Measurements from ENCODE around the gene DUSP22.

Gene DUSP22

DNA sequence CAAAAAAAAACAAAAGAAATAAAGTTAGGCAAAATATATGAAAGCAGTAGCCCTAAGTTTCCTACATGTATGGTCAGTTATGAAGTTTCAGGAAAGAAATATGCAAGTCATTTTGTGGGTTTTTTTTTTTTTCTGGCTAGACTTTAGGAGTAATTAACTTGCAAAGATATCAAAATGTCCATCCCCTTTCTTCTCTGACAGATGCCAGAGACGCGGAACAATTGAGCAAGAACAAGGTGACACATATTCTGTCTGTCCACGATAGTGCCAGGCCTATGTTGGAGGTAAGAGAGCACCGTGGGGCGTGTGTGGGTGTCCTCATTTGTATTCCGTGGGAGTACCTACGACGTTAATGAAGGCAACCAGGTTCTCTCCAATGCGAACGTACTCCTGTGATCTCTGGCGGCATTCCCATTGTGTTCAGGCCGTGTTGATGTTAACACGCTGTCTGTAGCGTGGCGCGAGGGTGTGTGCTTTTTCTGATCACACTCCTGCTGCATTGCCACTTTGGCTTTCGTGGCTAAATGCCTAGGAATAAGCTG is 19.5 kb downstream of the DUSP22 start:
- no peak for ATAC-seq

DNA sequence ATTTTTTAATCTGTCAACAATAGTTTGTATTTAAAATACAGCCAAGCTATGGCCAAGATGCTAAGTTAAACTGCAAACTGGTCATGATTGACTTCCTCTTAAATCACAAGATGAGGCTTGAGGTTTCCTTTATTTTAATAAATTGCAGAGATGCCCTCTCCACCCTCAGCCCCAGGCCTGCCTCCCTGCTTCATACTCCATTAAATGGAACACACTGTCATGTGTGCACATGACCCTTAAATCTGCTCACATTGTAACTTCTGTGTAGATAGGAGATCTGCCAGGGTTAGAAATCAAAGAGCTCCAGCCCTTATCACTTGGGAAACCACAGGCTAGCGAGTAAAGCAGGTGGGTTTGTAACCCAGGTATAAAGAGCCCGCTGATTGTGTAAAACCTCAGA is 20.8 kb downstream of the DUSP22 start:
- ATAC-seq: peak in 1 of 2 donors; percentile 10

DNA sequence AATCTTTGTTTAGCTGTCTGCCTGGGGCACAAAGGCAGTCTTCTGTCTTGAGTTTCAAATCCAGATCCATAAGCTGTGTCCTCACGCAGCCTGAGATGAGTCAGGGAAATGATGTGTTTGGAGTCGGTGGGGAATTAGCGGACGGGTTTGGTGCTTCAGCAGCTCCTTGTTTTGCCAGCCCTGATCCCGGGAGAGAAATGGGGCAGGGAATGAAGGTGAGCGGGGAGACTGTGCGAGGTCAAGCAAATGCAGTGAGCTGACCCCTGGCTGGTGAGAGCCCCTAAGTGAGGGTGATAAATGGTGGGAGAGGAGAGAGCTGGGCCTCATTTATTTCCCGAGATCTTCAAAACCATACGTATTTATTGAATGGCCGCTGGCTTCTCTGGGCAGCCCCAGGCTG is 21.6 kb downstream of the DUSP22 start:
- ATAC-seq: no peak

DNA sequence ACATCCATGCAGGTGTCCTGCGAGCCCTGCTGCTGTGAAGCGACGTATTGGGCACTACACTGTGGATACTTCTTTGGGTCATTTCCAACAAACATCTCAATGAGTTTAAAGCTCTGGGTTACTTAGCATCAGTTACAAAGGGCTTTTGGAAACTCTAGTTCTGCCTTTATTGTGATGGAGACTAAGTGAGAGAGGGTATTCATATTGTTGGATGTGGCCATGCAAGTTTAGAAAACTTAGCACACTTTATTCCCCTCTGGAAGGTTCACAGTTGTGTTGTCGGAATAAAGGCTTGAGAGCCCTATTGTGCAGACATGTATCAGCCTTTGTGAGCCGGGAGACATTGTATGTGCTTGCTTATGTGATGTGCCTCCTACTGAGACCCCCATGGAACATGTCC is 22.1 kb downstream of the DUSP22 start:
- no peak for ATAC-seq

DNA sequence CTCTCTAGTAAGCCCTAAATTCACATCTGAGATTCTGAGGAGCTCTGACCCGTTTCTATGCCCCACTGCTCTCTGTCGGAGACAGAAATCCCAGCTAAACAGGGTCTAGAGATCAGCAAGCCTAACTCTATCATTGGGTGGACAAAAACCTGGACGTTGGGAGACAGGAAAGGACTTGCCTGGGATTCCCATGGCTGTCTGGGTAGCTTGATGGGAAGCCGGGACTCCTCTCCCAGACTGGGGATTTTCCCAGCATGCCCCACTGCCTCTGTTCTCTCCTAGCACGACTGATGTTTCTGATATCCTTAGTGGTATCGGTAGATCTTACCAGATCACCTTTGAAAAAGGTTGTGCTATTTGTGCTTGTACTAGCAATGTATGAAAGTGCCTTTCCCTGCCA is 22.9 kb downstream of the DUSP22 start:
- no peak for ATAC-seq

DNA sequence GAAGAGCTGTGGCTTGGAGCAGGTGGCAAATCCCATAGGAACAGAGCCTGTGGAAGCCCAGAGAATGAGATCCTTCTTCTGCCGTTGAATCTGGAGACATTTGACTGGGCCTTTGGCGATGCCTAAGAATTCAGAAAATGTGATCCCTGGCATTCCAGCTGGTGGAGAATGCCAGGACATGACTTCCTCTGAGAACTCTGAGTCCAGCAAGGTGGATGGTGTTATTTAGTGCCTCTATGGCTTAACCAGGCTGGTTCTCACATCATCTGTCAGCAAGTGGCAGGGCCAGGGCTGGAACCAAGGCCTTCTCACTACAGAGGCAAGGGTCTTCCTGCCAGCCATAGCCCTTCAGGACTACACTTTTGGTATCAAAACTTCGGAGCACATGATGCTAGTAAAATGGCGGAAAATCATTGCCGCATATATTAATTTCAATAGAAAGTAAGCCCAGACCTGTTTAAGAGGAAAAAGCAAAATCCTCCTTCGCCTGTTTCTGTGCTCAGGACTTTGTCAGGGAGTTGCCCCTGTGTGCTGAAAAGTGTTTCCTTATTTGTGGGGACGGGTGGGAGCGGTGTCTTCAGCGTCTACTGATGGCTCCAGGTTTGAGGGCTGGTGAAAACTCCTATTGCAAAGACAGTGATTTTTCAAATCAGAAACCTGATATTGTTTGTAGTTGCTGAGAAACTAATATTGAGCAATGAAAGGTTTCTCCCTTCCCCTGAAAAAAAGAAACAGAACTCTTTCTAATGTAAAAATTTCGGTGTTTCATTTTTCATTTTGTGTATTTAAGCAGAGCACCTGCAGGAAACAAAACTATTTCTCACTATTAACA is 23.9 kb downstream of the DUSP22 start:
- no peak for ATAC-seq

DNA sequence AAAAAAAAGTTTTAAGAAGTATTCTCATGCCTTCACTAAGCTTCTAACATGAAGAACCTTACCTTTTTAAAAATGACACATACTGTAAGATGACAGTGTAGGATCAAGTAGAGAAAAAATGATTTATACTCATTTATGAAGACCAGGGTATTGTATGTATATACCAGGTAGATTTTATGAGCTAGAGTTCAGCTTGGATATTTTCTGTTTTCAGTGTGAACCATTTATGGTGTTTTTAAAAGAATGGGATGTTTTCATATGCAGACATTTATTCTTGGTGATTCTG is 24.4 kb downstream of the DUSP22 start:
- peak; percentile 39 to 68 for ATAC-seq

DNA sequence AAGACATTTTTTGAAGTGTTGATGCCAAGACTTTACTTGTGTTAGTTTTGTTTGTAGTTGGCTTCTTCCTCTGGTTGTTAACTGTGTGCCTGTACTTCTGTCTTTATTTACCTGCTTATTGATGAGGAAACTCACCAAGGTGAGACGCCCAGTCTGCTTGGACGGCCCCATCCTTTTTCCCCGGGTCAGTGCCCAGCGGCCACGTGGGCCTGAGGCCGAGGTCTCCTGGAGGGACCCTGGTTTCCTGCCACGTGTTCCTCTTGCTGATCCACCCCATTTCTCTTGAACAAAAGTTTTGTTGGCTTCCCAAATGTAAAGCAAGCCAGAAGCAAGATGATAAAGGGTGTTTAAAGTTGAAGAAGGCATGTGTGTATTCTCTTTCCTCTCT is 24.8 kb downstream of the DUSP22 start:
- ATAC-seq: no peak

DNA sequence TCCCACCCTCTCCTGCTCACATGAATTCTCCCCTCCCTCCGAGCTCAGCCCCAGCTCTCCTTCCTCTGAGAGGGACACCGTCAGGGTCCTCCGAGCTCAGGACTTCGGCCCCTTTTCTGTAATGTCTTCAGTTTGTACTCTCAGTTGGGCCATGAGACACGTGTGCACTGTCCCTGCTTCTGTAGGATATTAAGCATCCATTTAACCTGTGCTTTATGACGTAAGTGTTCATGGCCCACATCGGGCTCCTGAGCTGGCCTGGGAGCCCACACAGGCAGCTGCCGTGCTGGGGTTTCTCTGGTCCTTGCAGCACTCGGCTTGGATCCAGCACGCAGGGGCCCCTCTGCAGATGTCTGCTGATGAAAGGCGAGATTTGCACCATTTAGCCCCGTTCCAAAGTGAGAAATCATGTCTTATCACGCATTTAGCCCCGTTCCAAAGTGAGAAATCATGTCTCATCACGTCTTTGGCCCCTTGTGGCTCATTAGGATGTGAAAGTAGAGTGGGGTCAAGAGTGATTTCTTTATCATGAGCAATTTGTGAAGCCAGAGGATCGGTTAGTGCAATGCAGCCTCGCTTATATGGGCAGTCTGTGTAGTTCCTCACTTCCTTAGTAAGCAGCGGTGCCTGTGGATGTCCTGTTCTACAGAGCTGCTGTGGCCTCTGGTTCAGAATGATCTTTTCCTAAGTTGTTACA is 25.3 kb downstream of the DUSP22 start:
- no peak for ATAC-seq

DNA sequence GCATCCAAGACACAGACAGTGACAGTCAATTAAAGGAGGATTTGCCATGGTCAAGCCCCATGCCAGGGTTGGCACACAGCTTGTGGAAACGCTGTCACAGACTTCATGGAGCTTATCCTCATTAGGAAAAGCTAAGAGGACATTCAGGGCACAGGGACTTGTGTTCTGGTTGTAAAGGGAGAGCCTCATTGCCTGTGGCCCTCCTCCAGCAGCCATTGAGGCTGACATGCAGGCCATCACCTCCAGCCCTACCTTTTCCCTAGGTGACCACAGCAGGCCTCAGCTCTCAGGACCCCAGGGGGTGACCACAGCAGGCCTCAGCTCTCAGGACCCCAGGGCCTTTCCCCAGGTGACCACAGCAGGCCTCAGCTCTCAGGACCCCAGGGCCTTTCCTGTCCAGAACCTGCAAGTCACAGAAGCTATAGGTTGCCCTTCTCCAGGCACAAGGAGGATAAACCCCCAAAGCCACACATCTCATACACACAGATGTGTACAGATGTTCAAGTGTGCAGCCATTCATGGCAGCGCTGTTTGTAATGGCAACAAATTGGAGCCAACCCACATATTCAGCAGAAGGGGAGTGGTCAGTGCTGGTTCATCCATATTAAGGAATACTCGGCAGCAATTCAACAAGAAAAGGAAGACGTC is 26.1 kb downstream of the DUSP22 start:
- ATAC-seq: no peak

DNA sequence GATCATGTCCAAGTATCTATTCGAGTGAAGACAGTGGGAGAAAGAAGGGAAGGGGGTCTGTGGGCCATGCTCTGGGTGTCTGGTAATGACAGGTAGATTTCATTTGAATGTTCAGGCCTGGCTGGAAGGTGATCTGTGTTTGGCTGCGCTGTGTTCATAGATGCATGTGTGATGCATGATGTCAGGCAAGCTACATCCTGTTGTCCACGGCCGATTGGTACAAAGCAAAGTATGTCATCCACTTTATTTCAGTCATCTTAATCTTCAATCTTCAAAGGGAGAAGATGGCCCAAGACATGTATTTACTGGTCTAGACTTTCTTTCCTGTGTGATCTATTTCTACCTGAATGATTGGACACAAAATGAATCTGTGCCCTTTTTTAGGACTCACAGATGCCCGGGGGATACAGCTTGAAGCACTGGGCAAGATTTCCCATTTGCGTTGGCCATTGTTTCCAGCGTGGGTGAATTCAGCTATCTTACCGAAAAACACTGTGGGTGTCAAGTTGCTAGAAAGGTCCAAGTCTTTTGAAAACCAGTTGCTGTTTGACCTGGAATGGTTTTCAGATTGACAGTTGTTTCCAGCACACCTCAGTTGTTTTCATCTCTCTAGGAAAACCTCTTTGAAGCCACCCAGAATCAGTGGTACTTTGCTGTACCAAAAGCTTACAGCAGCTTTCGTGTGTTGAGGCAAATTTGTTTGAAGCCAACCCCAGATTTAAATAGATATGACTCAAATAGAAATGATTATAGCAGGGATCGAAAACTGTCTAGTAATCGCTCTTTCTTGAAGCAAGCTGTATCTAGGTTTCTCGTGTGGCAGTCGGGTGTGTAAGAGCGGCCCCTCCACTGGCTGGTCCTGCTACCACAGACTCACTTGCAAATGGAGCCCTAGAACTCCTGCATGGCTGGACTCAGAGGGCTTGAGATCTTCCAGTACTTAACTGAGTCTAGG is 27.2 kb downstream of the DUSP22 start:
- peak; percentile 72 to 74 for ATAC-seq

DNA sequence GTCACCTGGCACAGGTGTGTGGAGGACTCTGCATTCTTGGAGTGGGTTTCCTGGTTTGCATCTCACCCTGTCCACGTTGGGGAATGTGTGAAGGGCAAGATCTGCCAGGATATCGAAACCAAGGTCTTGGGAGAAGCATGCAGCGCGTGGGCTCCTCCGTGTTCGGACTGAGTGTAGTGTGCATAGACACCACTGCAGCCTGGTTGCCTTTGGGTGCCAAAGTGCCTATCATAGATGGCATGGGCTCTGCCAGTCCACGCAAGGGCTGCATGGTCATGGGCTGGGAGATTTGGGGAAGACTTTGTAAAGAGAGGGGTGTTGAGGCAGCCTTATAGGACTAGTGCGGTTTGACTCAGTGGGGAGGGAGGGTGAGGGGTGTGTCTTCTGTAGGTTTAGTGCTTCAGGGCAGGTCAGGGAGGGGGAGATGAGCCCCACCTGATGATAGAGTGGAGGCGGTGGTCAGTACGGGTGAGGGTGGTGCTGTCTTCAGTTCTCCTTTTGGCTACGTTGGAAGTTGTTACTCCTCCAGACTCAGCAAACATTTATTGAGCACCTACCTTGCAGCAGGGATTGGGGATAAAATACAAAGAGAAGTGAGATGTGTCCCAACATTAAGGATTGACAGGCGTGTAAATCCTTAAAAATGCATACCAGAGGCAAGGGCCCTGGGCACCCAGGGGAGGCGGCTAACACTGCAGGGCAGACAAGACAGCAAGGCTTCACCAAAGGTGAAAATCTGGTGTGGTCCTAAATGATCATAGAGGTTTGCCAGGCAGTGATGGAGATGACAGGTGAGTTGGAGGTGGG is 28.3 kb downstream of the DUSP22 start:
- no peak for ATAC-seq

DNA sequence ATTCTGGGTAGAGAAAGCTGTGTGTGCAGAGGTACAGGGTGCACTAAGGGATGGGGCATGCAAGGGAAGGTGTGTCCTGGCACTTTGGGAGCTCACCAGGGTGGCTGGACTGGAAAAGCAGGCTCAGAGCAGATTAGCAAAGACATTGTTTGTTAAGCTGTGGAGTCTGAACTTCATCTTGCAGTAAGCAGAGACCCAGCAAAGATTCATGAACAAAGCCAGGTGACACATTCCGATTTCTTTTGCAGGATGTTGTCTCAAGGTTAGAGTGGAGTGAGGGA is 28.8 kb downstream of the DUSP22 start:
- ATAC-seq: no peak

DNA sequence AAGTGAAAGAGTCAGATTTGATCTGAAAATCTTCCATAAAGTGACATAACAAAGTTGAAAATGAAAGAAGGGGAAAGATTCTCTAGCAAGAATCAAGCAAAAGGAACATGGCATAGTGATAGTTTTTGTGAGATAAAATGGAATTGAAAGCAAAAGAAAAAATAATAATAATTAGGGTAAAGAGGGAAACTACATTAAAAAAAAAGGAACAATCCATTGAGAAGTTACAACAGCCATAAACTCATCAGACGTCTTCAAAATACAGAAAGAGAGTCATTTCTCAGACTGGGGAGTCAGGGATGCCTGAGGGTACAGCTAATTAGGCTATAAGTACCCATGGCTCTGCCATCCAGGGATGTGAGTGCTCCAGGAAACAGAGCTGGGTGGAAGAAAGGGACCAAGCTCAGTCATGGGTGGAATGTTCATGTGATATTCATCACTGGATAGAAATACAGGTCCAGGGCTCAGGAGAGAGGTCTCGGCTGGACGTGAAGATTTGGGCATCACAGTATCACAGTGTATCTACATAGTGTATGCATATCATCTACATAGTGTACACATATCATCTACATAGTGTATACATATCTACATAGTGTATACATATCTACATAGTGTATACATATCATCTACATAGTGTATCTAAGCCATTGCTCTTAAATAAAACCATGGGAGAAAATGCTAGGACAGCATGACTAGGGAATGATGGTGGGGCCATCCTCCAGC is 29.4 kb downstream of the DUSP22 start:
- no peak for ATAC-seq

DNA sequence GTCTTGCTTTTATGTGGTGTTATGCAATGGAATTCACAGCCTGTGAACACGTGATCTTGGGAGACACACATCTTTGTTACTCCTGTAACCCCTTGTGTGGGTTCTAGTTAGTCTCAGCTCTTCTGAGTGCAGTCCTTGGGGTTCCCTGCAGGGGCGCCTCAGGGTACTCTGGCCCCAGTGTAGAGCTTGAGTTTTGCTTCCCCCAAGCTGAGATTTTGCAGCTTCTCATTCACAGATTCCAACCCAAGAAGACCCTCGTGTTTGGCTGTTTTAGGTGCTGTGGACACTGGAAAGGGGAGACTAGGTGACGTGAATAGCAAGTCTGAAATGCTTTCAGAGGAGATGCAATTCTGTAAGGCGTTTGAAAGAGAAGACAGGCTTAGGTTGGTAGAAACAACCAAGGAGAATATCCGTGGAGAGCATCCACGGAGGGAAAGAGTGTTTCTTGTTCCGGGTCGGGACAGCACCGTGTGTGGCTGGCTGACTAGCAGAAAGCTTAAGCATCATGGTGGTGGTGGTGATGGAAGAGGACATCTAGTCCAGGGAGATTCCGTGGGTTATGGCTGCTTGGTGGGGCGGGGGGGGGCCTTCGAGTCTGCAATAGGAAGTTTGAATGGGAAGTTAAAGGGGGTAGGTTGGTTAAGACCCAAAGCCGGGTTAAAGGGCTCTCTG is 30.1 kb downstream of the DUSP22 start:
- no peak for ATAC-seq

DNA sequence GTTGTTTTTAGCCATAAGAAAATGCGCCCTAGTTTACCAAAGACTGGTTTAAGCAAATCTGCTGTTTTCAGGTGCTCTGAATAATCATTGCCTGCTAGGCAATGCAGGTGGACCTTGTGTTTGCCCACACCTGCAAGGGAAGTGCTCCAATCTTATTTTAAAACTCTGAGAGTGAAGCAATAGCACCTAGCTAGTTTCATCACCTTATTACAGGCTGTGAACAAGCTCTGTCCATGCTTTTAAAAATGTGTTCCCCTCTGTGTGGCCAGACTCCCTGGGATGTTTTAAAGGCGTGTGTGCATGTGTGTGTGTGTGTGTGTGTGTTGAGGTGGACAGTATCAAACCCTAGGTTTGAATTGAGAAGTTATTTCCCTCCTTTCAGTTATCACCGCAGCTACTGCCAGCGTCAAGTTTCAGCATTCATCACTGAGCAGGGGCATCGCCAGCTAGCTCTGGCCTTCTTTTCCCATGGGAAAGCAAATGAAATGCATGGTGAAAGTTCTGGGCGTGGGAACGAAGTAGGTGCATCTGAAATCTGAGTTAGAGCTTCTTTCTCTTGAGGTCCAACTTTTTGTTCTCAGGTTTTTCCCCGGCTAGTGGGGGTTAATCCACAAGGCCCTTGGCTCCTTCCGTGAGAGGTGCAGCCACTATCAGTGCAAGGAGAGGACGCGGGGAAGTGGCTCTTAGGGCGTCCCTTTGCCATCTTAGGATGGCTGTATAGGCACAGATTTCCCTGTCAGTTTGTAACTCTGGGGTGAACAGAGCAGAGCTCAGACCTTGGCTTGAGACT is 30.8 kb downstream of the DUSP22 start:
- ATAC-seq: no peak

DNA sequence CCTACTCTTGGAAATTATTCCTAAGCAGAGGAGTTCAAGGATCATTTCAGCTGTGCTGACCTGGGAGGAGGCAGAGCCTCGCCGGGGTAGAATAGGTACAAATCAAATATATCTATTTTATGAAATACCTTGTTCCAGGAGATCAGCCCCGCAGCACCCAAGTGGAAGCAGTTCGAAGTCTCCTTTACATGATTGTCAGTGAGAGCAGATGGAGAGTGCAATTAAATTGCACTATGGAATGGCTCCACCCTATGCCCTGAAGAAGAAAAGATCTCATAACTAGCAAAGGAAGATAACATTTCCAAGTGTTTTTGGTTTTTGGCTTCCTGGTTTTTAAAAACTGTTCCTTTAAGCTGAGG is 31.4 kb downstream of the DUSP22 start:
- no peak for ATAC-seq

DNA sequence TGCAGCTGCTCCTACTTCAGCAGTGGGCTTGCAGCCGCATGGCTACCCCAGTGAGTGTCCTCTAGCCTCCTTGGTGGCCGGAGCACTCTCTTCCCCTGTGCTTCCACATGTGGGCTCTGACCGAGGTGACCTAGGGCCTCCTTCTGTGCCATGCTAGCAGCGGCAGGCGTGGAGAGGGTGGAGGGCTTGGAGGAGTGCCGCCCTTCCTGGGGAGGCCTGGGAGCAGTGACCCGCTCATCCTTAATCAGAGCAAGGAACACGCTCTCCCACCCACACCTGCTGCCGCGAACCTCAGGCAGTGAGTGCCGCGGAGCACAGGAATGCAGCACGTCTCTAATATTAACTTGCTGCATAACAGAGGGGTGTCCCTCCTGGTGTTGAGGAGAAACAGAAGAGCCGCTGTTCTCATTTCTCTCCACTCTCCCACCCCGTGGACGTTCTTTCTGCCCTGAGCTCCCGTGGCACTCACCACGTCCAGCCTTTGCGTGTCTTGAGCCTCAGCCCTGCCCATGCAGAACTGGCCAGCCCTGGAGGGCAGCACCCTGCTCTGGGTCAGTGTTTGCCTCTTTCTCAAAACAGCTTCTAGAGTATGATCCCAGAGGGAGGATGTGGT is 31.9 kb downstream of the DUSP22 start:
- ATAC-seq: no peak

DNA sequence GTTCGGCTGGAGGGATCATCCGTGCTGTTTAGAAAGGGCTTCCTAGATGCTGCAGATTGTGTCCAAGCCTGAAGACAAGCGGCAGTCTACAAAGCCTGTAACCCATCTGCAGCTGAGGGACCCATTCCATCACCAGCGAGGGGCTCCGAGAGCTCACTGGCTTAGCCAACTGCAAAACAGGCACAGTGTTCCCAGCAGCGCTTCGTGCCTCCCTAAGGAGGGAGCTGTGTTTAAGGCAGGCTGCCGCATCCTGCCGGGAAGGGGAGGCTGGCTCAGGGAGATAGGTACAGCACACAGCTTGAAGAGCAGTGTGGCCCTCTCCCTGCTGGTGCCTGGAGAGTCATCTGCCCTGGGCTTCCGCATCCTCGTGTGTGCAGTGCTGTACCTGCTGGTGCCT is 32.4 kb downstream of the DUSP22 start:
- no peak for ATAC-seq

Data from activated CD4-positive, CD25-positive, alpha-beta regulatory T cell treated with anti-CD3 and anti-CD28 coated beads, Interleukin-2, amount 50 U/mL, for 24 hours (primary cell).